Skeletal muscle cell (primary cell): ENCODE results near the gene SF3B1.
A peak's percentile ranks its signal among the peaks of the same experiment; 100 is the strongest.
"Not testable (repeated sequence)": the region's sequence is repeated elsewhere in the genome, so short reads cannot be mapped to it uniquely, and the experiment has no call there.

Source experiments
- DNase-seq: peaks from one replicate; pipeline ENCODE4 v3.0.0-alpha.2; 2010; ENCODE audit warnings: low read depth
- H3K4me3 ChIP-seq: 2 replicates; pipeline ENCODE4 v1.5.1; 2011; ENCODE audit warnings: low read depth, mild to moderate bottlenecking, control low read depth, low read length, moderate library complexity

SF3B1 gene, protein sequence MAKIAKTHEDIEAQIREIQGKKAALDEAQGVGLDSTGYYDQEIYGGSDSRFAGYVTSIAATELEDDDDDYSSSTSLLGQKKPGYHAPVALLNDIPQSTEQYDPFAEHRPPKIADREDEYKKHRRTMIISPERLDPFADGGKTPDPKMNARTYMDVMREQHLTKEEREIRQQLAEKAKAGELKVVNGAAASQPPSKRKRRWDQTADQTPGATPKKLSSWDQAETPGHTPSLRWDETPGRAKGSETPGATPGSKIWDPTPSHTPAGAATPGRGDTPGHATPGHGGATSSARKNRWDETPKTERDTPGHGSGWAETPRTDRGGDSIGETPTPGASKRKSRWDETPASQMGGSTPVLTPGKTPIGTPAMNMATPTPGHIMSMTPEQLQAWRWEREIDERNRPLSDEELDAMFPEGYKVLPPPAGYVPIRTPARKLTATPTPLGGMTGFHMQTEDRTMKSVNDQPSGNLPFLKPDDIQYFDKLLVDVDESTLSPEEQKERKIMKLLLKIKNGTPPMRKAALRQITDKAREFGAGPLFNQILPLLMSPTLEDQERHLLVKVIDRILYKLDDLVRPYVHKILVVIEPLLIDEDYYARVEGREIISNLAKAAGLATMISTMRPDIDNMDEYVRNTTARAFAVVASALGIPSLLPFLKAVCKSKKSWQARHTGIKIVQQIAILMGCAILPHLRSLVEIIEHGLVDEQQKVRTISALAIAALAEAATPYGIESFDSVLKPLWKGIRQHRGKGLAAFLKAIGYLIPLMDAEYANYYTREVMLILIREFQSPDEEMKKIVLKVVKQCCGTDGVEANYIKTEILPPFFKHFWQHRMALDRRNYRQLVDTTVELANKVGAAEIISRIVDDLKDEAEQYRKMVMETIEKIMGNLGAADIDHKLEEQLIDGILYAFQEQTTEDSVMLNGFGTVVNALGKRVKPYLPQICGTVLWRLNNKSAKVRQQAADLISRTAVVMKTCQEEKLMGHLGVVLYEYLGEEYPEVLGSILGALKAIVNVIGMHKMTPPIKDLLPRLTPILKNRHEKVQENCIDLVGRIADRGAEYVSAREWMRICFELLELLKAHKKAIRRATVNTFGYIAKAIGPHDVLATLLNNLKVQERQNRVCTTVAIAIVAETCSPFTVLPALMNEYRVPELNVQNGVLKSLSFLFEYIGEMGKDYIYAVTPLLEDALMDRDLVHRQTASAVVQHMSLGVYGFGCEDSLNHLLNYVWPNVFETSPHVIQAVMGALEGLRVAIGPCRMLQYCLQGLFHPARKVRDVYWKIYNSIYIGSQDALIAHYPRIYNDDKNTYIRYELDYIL

DNA sequence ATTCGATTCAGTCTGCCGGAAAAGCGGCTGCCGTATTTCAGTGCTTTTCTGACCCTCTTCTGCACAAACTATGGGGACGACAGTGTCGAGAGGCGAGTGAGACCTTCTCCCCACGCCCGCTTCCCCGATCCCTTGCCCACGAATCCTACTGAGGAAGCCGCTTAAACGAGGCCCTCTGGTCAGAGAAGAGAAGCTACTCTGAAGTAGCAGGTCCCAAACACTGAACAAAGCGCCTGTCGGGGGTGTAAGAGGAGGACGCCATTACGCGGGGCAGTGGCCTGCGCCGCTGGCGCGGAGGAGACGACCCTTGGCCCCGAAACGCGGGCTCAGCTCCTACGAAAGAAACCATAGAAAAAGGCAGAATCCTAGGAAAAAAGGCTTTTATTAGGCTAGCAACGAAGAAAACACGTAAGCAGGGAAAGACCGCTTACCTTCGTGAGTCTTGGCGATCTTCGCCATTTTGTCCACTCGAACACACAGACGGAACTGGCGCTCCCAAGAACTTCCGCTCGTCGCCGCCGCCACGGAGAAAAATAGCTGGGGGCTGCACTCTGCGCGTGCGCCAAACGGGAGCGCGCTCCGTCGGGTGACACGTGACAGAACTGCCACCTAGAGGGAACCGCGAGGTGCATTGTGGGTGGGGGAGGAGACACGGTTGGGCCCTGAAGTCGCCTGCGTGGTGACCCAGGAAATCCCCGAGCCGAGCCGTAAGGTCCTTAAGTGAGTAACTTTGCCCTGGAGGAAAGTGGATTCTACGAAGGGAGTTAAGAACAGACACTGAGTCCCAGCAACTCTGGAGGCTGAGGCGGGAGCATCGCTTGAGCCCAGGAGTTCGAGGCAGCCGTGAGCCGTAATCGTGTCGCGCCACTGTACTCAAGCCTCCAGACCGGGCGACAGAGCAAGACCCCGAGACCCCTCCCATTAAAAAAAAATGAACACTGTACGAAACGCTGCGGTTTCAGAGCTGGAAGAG is at the start of gene SF3B1:
Gene SF3B1, minus strand, starts transcription at position 488 of the 973 bp plus-strand sequence. Its CDS starts 29 bp downstream, at position 459.
- peak within 1 kb of the TSS; percentile 89 for H3K4me3 ChIP-seq
- peak; percentile 91 for DNase-seq

DNA sequence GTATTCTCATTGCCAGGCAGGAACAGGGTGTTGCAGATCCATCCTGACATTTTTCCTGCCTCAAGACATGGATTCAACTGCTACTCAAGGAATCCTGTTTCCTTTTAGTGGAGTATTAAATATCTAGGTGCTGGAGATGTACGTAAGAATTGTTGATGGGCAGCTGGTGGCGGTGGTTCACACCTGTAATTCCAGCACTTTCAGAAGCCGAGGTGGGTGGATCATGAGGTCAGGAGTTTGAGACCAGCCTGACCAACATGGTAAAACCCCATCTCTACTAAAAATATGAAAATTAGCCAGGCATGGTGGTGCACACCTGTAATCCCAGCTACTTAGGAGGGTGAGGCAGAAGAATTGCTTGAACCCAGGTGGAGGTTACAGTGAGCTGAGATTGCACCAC is 49.4 kb upstream of the SF3B1 start:
- not testable (repeated sequence) for DNase-seq, H3K4me3 ChIP-seq

DNA sequence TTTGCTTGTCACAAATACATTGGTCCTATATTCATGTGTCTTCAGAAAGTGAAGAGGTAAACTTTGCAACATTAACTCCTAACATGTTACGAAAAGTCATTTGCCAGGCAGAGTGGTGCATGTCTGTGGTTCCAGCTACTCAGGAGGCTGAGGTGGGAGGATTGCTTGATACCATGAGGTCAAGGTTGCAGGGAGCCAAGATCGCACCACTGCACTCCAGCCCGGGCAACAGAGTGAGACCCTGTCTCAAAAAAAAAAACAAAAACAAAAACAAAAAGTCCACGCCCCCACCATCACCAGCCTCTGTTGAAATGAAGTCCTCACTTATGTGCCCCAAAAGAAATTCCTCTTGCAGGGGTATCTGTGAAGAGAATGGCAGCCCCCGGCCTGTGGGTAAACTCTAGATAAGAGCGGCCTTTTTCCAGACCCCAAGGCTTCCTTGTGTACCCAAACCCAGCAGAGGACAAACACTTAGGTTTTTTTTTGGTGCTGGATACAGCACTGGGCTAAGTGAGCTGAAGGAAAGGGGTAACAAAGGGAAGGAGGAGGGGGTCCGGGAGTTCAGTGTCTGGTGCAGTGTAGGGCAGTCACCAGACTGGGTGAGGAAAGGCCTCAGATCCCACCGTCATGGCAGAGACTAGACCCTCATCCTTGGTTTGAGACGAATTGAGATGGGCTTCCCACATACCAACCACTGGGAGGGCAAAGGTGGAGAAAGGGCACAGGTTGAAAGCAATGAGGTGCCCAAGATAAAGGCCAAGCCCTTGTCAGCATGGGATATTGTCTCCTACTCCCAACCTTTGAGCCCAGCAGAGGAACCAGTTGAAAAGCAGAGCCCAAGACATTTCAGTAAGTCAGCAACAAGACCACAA is 45.6 kb upstream of the SF3B1 start:
- no peak for DNase-seq
- no peak overlapping the region for H3K4me3 ChIP-seq

- no peak for DNase-seq
- no peak overlapping the region for H3K4me3 ChIP-seq
These were observed 43.0 kb upstream of the SF3B1 start for GRCh38 chr2:197477797-197478196.

DNA sequence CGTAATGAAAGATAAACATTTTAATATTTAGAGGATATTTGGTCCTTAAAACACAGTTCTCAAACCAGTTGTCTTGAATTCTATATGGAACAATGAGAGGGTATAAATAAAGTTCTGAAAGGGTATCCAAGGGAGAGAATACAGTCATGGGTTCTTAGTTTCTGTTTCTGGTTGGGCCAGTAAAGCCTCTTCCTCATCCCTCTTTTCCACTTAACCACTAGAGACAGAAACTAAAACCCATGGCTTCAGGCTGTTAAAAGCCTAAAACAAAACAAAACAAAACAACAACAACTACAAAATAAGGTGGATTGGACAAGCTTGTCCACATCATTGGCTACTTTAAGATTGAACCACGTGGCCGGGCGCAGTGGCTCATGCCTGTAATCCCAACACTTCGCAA is 37.3 kb upstream of the SF3B1 start:
- no peak for DNase-seq
- no peak overlapping the region for H3K4me3 ChIP-seq

DNA sequence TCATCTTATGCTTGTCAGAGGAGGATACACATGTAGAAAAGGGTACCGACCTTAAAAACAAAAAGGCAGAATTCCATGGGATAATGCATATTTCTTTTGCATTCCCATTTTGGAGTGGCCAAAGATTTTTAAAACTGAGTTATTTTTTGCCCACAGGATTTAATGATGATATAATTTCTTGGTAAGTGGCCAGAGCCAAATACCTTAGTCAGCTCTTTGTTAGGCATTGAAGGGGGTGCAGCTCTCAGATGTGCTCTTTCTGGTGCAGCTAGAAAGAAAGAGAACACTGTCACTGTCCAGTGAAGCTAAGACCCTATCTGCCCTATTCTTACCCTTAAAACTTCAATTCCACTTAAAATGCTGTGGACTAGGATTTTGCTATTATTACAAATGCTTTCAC is 29.3 kb upstream of the SF3B1 start:
- DNase-seq, result no peak
- no peak overlapping the region for H3K4me3 ChIP-seq

DNA sequence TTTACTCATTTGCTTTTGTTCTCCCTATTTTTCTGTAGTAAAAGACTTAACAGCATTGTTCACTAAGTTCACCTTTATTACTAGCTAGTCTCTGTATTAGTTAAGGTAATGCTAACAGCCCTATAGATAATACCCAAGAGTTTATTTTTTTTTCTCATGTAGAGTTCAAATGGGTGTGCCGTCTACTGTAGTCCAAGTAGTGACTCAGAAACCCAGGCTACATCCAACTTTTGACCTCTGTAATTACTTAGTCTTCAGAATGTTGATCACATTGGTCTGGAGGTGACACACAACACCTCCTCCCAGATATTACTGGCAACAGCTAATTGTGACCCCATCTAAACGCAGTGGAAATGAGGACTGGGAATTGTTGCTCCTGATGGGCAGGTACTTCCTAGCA is 26.2 kb upstream of the SF3B1 start:
- H3K4me3 ChIP-seq, result no peak overlapping the region
- DNase-seq, result no peak

GRCh38 chr2:197460649-197461048 is 25.8 kb upstream of the SF3B1 start:
- DNase-seq, result no peak
- no peak overlapping the region for H3K4me3 ChIP-seq

GRCh38 chr2:197455428-197455827 is 20.6 kb upstream of the SF3B1 start:
- DNase-seq, result no peak
- no peak overlapping the region for H3K4me3 ChIP-seq

DNA sequence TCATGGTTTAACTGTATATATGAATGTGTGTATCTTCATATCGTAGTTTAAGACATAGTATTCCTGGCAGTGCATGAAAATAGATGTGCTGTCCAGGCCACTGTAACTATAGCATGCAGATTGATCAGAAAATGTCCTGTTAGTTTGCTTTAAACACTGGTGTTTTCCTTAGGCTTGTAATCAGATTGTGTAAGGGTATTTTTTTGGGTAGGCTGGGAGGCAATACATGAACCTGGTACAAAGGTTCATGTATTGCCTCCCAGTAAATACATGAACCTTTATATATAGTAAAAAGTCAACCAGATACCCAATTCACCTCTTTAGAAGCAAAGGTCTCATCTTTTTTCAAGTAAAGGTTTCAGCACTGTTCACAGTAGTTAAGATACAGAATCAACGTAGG is 20.1 kb upstream of the SF3B1 start:
- peak overlapping the region; percentile 93 for H3K4me3 ChIP-seq

DNA sequence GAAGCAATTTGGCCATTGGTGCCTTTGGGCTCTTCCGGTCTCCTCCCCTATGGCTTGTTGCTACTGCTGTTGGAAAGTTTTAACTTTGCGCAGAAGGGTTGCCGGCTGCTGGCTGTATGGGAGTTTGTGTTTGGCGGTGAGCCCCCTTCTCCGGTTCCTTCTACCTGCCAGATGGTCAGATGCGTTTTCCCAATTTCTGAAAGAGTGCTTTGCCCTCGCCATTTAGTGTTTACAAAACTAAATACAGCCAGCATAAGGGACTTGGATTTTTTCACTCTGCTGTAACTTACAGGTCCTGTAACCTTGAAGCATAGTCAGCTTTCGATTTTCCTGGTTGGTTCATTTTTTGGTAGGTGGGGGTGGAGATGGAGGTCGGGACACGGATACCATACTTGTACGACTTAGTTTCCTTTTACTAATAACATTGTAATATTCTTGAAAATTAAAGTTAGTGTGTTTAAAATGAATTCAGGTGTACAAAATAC is 19.1 kb upstream of the SF3B1 start:
- peak; percentile 83 for DNase-seq
- H3K4me3 ChIP-seq, result peak overlapping the region; percentile 93

More for the DNA sequence above, 20.1 kb upstream of the SF3B1 start:
- no peak for DNase-seq

GRCh38 chr2:197453123-197453913 is 18.5 kb upstream of the SF3B1 start, which contains the start of gene COQ10B:
Gene COQ10B, plus strand, starts transcription at chr2:197453552. Its CDS starts 9 bp downstream, at chr2:197453561.
- peak; percentile 100 for DNase-seq
- peak within 1 kb of the TSS; percentile 93 for H3K4me3 ChIP-seq

DNA sequence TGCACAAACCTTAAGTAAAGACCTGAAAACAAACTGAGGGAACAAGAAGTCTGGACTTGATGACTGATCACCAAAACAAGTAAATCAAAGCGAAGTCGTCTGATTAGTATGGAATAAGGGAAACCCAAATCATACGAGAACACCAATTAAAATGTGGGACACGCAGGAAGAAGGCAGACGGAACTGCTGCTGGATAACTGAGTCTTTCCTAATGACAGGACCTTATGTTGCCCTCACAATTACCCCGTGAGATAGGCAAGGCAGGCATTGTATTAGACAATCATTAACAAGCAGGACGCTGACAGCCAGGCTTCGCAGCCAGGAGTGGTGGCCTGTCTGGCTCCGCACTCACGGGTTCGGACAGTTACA is 17.9 kb upstream of the SF3B1 start:
- DNase-seq, result no peak
- peak overlapping the region; percentile 93 for H3K4me3 ChIP-seq

DNA sequence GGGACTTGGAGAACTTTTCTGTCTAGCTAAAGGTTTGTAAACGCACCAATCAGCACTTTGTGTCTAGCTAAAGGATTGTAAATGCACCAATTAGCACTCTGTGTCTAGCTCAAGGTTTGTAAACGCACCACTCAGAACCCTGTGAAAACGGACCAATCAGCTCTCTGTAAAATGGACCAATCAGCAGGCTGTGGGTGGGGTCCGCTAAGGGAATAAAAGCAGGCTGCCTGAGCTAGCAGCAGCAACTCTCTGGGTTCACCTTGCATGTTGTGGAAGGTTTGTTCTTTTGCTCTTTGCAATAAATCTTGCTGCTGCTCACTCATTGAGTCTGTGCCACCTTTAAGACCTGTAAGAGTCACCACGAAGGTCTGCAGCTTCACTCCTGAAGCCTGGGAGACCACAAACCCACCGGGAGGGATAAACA is 16.1 kb upstream of the SF3B1 start:
- H3K4me3 ChIP-seq, DNase-seq: not testable (repeated sequence)

- H3K4me3 ChIP-seq, result no peak overlapping the region
- DNase-seq, result no peak
These were observed 15.6 kb upstream of the SF3B1 start for GRCh38 chr2:197450465-197450864.

GRCh38 chr2:197446844-197447243 is 12.0 kb upstream of the SF3B1 start:
- DNase-seq, result no peak
- no peak overlapping the region for H3K4me3 ChIP-seq

DNA sequence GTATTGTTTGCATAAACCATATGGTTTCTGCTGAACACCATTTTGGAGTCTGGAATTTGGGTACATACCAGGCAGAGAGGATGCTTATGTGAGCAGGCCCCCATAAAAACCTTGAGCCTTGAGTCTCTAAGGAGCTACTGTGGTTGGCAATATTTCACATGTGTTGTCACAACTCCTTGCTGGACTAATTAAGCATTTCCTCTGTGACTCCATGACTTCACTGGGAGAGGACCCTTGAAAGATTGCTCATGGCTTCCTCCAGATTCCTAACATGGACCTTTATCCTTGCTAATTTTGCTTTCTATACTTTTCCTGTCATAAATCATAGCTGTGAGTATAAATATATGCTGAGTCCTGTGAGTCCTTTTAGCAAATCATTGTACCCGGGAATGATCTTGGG is 10.9 kb upstream of the SF3B1 start:
- no peak overlapping the region for H3K4me3 ChIP-seq
- peak; percentile 10 for DNase-seq
